C4-2B (cell line): ENCODE data around the gene SCP2.

Experiments used
- H3K27ac ChIP-seq: fragments of 450-650 bp; 2 replicates; pipeline ENCODE4 v1.5.1; 2017
- CTCF ChIP-seq: fragments of 450-650 bp; conservative IDR thresholded peaks from 2 replicates; pipeline ENCODE4 v1.5.1; 2017; ENCODE audit warnings: mild to moderate bottlenecking
- ZFX ChIP-seq: fragments of 450-650 bp; IDR thresholded peaks from 2 replicates; pipeline ENCODE4 v1.6.1; 2017

SCP2 gene

GRCh38 chr1:53081384-53082066, 154.4 kb downstream of the SCP2 start:
- no peak overlapping the region for H3K27ac ChIP-seq
- TF ChIP-seq ZFX = no peak
- no peak for TF ChIP-seq CTCF

GRCh38 chr1:53082826-53083455, 155.9 kb downstream of the SCP2 start:
- H3K27ac ChIP-seq = no peak overlapping the region
- TF ChIP-seq ZFX = no peak

GRCh38 chr1:53083636-53084588, 156.8 kb downstream of the SCP2 start:
- TF ChIP-seq CTCF (no peak), ZFX (no peak)
- no peak overlapping the region for H3K27ac ChIP-seq

- TF ChIP-seq CTCF = no peak
- no peak for TF ChIP-seq ZFX
- no peak overlapping the region for H3K27ac ChIP-seq
These were observed 157.5 kb downstream of the SCP2 start for GRCh38 chr1:53084589-53084971.

- no peak overlapping the region for H3K27ac ChIP-seq
- TF ChIP-seq CTCF (no peak), ZFX (no peak)
These were observed 158.3 kb downstream of the SCP2 start for GRCh38 chr1:53085405-53085804.

GRCh38 chr1:53086491-53087070, 159.5 kb downstream of the SCP2 start:
- H3K27ac ChIP-seq = no peak overlapping the region
- TF ChIP-seq CTCF (no peak), ZFX (no peak)

- no peak for TF ChIP-seq ZFX
- TF ChIP-seq CTCF = no peak
- no peak overlapping the region for H3K27ac ChIP-seq
These were observed 160.5 kb downstream of the SCP2 start for GRCh38 chr1:53087332-53088285.
